ENCODE measurements around the gene FAM20A. TPM values are rescaled to one million over a fixed set of nuclear protein-coding genes. Genes with fewer than 3 reads are reported as not detected.

Gene FAM20A
- total and polyA plus RNA-seq, 2 donors (not counting 1 experiment from before 2014, with no cell fraction given), result not detected

DNA sequence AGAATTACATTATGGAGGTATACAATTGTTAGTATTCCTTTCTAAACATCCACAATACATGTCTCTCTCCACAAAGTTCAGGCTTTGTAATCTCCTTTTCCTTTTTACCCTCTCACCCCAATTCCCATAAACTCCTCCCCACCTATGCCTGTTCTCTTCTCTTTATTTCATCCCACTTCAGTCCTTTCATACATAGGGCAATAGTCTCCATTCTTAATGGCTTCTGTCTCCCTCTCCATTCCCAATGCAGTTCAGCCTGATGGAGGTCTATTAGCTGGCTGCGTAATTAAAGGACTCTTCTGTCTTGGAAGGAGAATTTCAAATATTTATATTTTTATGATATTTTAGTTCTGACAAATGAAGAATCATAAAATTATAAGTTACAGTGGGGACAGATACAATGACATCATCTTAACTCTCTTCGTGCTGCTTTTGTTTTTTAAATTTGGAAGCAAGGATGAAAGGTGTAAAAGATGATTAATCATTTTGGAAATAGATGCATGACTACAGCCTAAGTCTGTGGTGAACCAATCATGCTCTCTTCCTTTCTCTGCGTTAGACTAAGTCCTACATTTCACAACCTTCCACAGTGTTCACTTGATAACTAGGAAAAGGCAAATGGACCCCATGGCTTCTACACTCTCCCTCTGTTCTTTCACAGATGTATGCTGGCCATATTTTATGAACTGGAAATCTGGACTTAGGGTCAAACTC, 11.2 kb upstream of the FAM20A start:
- no peak overlapping the region for H3K4me2 ChIP-seq (replicated peaks; ENCODE audit: low read depth, low read length, poor library complexity, severe bottlenecking)

More for the DNA sequence above, 11.2 kb upstream of the FAM20A start:
- no peak for ATAC-seq (ENCODE audit: low read depth)
- no peak for DNase-seq
- Histone ChIP-seq H3K36me3 (replicated peaks in 1 of 2; ENCODE audit: control extremely low read depth in 1 of 2, control insufficient read depth in 1 of 2, extremely low read depth in 1 of 2, insufficient read depth in 2 of 2, low read length in 1 of 2) (no peaks in the 10 kb centered on the region), H2AFZ (ENCODE audit: insufficient read depth, low read depth, low read length, poor library complexity, severe bottlenecking) (no peak overlapping the region), H3K9me3 (ENCODE audit: control extremely low read depth in 1 of 3, control insufficient read depth in 2 of 3, insufficient read depth in 1 of 3, low read length in 2 of 3) (peaks cover 0 to 30% (median 10%) of the 10 kb centered on the region in 3 donors), H3K27ac (ENCODE audit: low read length in 2 of 2) (no peak overlapping the region), H4K20me1 (ENCODE audit: control insufficient read depth, insufficient read depth, low read length, poor library complexity, severe bottlenecking) (no peaks in the 10 kb centered on the region), H3K4me1 (ENCODE audit: control insufficient read depth in 2 of 2, insufficient read depth in 2 of 2, low read length in 2 of 2) (no peaks in the 10 kb centered on the region), H3K9ac (ENCODE audit: low read length) (no peak overlapping the region), H3K79me2 (ENCODE audit: control insufficient read depth, insufficient read depth, low read length) (no peaks in the 10 kb centered on the region), H3K27me3 (replicated peaks in 1 of 4; ENCODE audit: control extremely low read depth in 1 of 4, control insufficient read depth in 3 of 4, insufficient read depth in 4 of 4, low read length in 3 of 4) (peaks cover 0 to 3% (median 0%) of the 10 kb centered on the region in 4 experiments), H3K4me3 (ENCODE audit: control extremely low read depth in 1 of 5, extremely low read depth in 1 of 5, insufficient read depth in 1 of 5, low read depth in 2 of 5, low read length in 4 of 5) (no peak overlapping the region)
- Mint-ChIP-seq H3K4me3 (no peak overlapping the region), H3K4me1 (no peaks in the 10 kb centered on the region), H3K9me3 (ENCODE audit: insufficient read depth) (peaks cover 13% of the 10 kb centered on the region), H3K27ac (no peak overlapping the region), H3K27me3 (peaks cover 17% of the 10 kb centered on the region)
- intact Hi-C loops (cut with micrococcal nuclease), result no loop called here
- WGBS (ENCODE audit: insufficient coverage), result 100% methylated on average over 1 of the region's 3 CpGs
- CTCF ChIA-PET, result no interaction called here
- POLR2A ChIA-PET, result no interaction called here
- TF ChIP-seq EZH2 (IDR thresholded peaks at IDR 0.05; ENCODE audit: borderline replicate concordance, insufficient read depth, low read depth, low read length, poor library complexity, severe bottlenecking) (no peak), CTCF (IDR thresholded peaks at IDR 0.05) (no peak)

All from B cell (primary cell).